GM21723 (cell line): Measurements from ENCODE around the gene EVA1A.

Experiments used
- ATAC-seq: cut with Tn5 transposase; IDR thresholded peaks from one replicate; pipeline ENCODE4 v1.9.1; 2021; ENCODE audit warnings: mild to moderate bottlenecking, moderate library complexity; ENCODE audit not compliant: unreplicated experiment

Gene EVA1A

DNA sequence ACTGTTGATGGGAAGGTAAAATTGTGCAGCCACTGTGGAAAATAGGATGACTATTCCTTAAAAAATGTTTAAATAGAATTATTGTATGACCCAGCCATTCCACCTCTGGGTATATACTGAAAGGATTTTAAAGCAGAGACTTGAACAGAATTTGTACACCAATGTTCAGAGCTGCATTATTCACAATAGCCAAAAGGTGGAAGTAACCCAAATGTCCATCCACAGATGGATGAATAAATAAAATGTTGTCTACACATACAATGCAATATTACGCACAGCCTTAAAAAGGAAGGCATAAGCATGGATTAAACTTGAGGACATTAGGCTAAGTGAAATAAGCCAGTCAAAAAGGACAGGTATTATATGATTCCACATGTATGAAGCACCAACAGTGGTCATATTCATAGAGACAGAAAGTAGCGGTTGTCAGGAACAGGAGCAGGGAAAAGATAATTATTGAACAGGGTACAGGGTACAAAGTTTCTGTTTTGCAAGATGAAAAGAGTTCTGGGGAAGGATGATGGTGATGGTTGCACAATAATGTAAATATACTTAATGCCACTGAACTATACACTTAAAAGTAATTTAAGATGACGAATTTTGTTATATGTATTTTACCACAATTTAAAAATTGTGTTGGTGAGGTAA, 39.4 kb downstream of the EVA1A start:
- no peak for ATAC-seq

- ATAC-seq = no peak
Observed at GRCh38 chr2:75519843-75520242, 40.9 kb downstream of the EVA1A start.

DNA sequence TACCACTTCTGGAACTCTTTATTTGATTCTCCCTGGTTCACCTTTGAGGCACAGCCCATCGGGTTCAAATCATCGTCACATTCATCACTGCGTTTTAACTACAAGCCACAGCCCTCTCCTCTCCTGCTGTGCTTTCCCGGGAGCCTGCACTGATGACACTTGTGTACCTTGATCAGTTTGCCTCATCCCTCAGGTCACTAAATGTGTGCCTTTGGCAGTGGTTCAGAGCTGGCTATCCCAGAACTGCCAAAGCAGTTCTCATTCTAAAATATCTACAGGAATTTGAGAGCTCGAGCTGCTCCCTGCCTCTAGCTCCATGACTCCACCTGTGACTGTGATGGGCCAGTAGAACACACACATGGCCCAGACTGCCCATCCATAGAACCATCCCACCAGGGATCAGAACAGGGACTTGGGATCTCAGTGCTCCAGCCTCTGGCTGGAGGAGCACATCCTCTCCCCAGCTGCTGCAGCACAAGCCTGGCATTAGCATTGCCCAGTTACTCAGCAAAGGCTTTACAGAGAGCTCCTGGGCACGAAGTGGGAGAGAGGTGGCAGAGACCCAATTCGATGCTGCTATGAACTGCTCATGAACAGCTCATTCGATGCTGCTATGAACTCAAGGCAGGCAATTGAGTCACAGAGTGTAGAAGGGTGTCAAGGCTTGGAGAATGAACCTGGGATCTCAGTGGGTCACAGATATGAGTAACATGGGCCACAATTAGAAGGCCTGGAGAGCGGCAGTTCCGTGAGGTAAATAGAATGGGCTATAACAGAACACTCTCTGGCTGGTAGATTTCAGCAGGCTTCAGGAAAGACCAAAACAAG, 41.9 kb downstream of the EVA1A start:
- no peak for ATAC-seq

GRCh38 chr2:75517547-75518230, 43.0 kb downstream of the EVA1A start:
- ATAC-seq = no peak

DNA sequence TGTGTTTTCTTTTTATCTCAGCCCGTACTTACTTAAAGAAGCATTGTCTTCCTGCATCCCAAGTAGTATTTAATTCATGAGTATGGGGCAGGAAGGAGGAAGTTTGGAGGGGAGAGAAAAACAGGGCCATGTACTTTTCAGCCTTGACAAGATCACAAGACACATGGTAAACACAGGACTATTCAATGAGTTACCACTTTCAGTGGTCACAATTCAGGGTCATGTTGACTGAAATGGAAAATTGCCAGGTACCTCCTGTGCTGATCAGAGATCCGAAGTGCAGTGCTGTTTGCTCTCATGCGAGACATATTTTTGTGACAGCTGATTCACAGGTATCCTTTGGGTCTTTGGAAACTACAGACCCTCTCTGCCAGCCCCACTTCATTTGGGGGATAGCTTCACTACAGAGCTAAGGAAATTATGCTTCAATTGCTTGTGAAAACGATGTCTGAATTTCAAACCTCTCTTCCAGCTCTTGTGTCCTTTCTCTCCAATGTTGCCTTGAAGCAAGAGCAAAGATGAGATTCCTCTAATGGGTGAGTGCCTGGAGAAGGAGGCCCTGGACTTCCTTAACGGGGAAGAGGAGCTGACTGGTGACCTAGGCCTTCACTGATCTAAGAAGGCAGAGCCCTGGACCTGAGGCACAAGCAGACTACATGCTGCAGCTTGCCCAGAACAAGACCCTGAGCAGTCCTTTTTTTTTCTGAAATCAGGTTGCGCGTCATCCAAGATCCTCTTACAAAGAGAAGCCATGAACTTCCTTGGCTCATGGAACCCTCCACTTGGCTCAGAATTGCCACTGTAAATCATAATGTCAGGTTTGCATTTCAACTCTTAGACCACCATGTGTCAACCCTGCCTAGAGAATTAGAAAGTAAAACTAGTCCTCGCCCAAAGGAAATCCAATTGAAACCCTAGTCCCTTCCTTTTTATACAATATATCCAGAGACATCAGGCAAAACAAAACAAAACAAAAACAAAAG, 44.1 kb downstream of the EVA1A start:
- ATAC-seq = no peak

DNA sequence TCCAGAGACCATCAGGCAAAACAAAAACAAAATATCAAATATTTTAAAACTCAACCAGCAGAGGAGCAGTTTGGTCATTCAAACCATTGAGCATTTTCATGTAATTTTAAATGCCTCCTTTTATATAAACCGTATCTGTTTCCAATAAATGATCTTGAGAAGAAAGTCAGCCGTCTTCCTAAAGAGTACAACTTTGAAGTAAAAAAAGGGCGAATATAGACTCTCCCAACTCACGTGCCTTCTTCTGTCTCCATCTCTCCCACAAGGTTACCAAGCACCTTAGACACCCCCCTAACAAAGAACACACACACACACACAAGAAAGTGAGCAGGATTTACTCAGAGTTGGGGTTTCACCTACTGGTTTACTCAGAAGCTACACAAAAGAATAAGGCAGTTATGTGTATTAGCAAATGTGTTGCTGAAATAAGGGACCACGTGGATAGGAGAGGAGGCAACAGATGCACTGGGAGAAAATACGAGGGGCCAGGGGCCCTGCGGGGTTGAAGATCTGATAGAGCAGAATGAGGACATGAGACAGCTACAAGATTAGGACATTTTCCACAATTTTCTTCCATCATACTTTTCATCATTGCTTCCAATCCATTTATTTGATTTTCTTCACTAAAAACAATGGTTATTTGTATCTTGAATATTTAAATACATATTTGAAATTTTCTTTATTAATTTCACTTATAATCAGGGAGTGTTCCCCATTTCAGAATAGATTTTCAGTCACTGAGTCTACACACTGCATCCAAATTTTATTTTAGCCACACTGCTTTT, 45.0 kb downstream of the EVA1A start:
- no peak for ATAC-seq

DNA sequence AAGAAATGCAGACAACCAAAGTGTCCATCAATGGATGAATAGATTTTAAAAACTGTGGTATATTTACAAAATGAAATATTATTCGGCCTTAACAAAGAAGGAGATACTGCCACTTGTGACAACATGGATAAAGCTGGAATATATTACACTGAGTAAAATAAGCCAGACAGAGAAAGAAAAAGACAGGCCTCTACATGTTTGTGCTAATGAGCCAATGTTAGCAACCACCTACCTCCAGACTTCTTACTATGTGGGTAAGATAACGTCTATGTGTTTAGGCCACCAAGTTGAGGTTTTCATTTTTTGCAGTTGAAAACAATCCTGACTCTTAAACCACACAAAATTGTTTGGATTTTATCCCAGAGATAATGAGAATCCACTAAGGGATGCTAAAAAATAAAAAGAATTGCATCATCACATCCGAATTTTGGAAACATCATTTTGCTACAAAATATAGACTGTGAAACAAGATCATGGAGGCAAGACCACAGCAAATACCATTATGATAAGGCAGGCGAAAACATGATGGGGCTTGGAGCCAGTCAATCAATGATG, 47.0 kb downstream of the EVA1A start:
- ATAC-seq = no peak

DNA sequence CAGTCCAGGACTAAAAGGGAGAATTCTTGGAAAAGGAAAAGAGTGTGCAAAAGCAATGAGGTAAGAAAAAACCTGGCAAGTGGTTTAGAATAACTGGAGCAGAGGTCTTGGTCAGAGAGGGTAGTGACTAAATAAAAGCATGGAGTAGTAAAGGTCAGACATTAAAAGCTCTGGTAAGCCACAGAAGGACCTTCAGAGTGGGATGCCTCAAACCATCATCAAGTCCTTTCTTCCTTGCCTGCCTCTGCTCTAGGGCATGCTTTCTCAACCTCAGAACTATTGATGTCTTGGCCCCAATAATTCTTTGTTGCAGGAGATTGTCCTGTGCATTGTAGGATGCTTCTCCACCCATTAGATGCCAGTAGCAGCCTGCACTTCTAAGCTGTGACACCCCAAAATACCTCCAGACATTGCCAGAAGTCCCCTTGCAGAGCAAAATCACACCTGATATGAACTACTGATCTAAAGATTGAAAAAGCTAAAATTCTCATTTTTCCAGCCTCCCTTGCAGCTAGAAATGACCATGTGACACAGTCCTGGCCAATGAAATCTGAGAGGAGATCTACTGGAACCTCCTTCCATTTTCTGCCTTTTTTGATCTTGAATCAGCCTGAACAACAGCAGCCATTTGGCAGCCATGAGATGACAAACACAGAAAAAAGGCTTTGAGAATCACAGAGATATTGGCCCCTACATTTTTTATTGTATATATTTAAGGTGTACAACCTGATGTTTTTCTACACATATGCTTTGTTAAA, 48.1 kb downstream of the EVA1A start:
- ATAC-seq = no peak

GRCh38 chr2:75506101-75506697, 54.5 kb downstream of the EVA1A start:
- no peak for ATAC-seq

DNA sequence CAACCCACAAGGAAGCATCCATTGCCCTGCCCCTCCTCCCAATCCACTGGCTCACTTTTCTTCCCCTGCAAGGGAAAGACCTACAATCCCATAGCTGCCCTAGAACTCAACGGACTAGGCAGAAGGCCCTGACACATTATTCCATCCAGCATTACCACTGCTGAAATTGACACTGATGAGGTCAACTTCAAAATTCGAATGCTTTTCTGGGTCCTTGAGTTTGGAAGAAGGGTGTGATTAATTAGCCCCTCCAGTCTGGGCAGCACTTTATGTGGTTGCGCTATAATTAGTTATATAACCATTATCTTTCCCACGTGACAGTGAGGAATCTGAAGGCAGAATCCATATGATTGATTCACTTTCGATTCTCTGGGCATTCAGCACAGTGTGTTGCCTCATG, 55.7 kb downstream of the EVA1A start:
- ATAC-seq = no peak

DNA sequence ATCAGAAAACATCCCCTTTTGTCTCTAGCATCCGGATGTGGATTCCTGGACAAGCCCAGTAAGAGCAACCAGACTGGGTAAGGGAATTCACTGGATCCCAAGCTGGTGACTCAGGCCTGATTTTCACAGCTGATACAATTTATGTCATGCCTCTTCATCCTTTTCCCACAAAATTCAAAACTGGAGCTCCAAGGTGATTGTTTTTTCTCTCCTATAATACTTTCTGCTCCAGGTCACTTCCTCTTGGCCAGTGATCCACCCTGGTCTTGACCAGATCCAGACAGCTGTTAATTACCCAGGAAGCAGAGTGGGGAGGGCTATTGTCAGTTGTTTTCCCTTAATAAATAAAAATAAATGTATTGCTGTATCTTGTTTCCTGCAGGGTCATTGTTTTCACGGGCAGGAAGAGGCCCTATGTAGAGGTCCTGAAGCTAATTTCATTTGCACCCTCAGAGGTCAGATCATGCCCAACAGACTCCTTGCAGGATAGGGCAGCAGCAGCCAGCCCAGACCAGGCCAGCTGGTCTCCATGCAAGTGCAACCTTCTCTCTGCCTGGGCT, 57.6 kb downstream of the EVA1A start:
- ATAC-seq = no peak

- no peak for ATAC-seq
Observed at GRCh38 chr2:75500633-75501032, 60.1 kb downstream of the EVA1A start.

DNA sequence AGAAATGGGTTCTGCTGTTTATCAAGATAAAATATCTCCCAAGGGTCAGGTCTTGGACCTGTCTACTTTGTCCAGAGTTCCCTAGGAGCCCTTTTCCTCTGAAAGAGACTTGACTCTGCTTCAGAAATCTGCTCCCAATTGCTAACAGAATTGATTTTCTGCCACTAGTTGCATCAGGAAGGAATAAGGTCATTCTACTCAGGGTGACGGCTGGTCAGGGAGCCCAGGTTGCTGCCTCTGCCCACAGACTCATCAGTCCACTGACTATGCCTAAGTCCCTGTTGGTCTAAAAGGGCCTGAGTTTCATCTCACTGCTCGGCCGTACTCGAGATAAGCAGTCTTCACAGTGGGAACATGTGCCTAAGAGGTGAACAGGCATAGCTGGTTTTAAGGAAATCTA, 61.2 kb downstream of the EVA1A start:
- no peak for ATAC-seq

DNA sequence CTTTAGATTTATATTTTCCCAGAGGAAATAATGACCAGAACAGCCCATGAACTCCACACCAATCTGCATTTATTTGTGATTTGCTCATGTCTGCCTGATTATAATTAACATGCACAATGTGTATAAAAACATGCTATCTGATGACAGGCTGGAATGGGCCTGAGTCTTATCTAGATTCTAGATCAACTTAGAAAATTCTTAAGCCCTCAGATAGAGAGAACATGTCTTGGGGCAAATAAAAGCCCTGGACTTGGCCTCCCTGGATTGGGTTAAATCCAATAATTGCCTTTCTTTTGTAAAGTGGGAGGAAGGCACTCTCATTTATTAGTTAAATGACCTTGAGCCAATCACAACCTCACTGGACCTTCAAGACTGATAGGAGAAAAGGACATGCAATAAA, 61.8 kb downstream of the EVA1A start:
- ATAC-seq = no peak

GRCh38 chr2:75497256-75497655, 63.5 kb downstream of the EVA1A start:
- ATAC-seq = no peak

DNA sequence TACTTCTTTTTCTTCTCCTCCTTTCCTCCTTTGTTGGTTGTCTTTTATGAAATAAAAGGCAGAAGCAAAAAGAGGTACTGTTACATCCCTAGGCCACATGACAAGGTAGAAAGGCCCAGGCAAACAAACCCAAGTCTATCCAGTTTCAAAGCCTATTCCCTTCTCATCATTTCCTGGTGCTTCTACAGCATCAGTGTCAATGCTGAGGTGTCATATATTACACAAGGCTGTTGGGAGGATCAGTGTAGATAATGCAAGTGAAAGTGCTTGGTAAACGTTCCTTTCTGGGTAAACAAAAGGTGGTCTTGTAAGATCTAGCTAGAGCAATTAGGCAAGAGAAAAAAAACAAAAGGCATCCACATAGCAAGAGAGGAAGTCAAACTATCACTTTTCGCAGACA, 64.9 kb downstream of the EVA1A start:
- no peak for ATAC-seq

GRCh38 chr2:75494137-75494769, 66.5 kb downstream of the EVA1A start:
- no peak for ATAC-seq

DNA sequence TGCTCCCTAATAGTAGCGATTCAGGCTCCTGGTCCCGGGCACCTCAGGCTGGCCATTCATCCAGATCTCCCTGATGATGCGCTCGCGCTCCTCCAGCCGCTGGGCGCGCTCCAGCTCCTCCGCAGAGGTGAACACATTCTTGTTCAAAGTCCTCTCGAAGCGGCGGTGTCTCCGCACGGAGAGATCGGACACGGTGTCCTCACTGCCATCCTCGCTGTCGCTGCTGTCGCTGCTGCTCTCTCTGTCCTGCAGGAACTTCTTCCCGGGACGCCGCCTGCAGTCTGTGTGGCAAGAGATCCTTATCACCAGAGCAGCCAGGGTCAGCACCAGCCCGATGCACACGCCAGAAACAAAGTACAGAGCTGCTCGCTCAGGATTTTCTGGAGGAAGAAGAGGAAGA, 67.5 kb downstream of the EVA1A start:
- ATAC-seq = no peak
